Erythroblast (primary cell): ENCODE measurements around the gene RBM28.

Source experiments
- GATA1 ChIP-seq: IDR thresholded peaks from 2 replicates; pipeline ENCODE4 v1.6.1; 2011; ENCODE audit warnings: low read depth, mild to moderate bottlenecking, control low read depth, low read length, moderate library complexity
- POLR2A ChIP-seq: IDR thresholded peaks from 2 replicates; pipeline ENCODE4 v1.6.1; 2011; ENCODE audit warnings: mild to moderate bottlenecking, low read length

GRCh38 chr7:128387216-128388144, 43.8 kb upstream of the RBM28 start:
- TF ChIP-seq POLR2A (no peak), GATA1 (no peak)
